DOHH2 (cell line): ENCODE data around the gene DCST2.

Experiments
- H3F3A ChIP-seq: fragments of 200-600 bp; sonication (generic), shearing (Covaris generic); 2 replicates; pipeline ENCODE4 v1.6.0; 2016; ENCODE audit warnings: antibody characterized with exemption, mild to moderate bottlenecking; ENCODE audit not compliant: control insufficient read depth, insufficient read depth
- H3K27ac ChIP-seq: fragments of 200-600 bp; sonication (generic); 2 replicates; pipeline ENCODE4 v1.5.1; 2014; ENCODE audit warnings: low read depth, mild to moderate bottlenecking, low read length, moderate library complexity
- H3K27me3 ChIP-seq: fragments of 200-600 bp; sonication (generic); 2 replicates; pipeline ENCODE4 v1.6.1; 2014; ENCODE audit warnings: mild to moderate bottlenecking, low read length, mixed read lengths; ENCODE audit not compliant: control insufficient read depth
- H3K36me3 ChIP-seq: fragments of 200-600 bp; sonication (generic); 2 replicates; pipeline ENCODE4 v1.6.1; 2014; ENCODE audit warnings: mild to moderate bottlenecking, low read length, moderate library complexity, mixed read lengths; ENCODE audit not compliant: control insufficient read depth
- H3K4me1 ChIP-seq: fragments of 200-600 bp; sonication (generic); 2 replicates; pipeline ENCODE4 v1.6.1; 2014; ENCODE audit warnings: mild to moderate bottlenecking, low read length, mixed read lengths; ENCODE audit not compliant: control insufficient read depth
- H3K4me2 ChIP-seq: fragments of 200-600 bp; sonication (generic); 2 replicates; pipeline ENCODE4 v1.6.0; 2014; ENCODE audit warnings: mild to moderate bottlenecking, low read length, moderate library complexity
- H3K4me3 ChIP-seq: fragments of 200-600 bp; sonication (generic); 2 replicates; pipeline ENCODE4 v1.5.1; 2014; ENCODE audit warnings: mild to moderate bottlenecking, low read length, mixed read lengths
- H3K79me2 ChIP-seq: fragments of 200-600 bp; sonication (generic); 2 replicates; pipeline ENCODE4 v1.6.1; 2014; ENCODE audit warnings: mild to moderate bottlenecking, low read length, mixed read lengths; ENCODE audit not compliant: control insufficient read depth
- H3K9me2 ChIP-seq: fragments of 200-600 bp; sonication (generic); replicated peaks from 2 replicates; pipeline ENCODE4 v1.6.1; 2014; ENCODE audit warnings: mild to moderate bottlenecking, low read length, mixed read lengths; ENCODE audit not compliant: control insufficient read depth
- H3K9me3 ChIP-seq: fragments of 200-600 bp; sonication (generic); 2 replicates; pipeline ENCODE4 v1.6.1; 2014; ENCODE audit warnings: antibody characterized with exemption, low read length, mixed read lengths; ENCODE audit not compliant: control insufficient read depth, insufficient read depth
- H4K20me1 ChIP-seq: fragments of 200-600 bp; sonication (generic); 2 replicates; pipeline ENCODE4 v1.6.0; 2014; ENCODE audit warnings: low read depth, mild to moderate bottlenecking, antibody characterized with exemption, low read length, moderate library complexity; ENCODE audit not compliant: control insufficient read depth, insufficient read depth
- CTCF ChIP-seq: fragments of 200-600 bp; sonication (generic); IDR thresholded peaks from one replicate; pipeline ENCODE4 v1.5.1; 2014; ENCODE audit warnings: antibody characterized with exemption, mild to moderate bottlenecking, low read depth, low read length; ENCODE audit not compliant: poor library complexity, severe bottlenecking
- EZH2phosphoT487 ChIP-seq: fragments of 200-600 bp; sonication (generic); IDR thresholded peaks from 2 replicates; pipeline ENCODE4 v1.6.1; 2017; ENCODE audit warnings: borderline replicate concordance, mild to moderate bottlenecking, antibody characterized with exemption, low read length, moderate library complexity, mixed read lengths

The DCST2 gene

GRCh38 chr1:154974102-154974807 is 59.3 kb downstream of the DCST2 start, which contains the start of gene CKS1B:
Gene CKS1B, plus strand, starts transcription at chr1:154974681. Its CDS starts 65 bp downstream, at chr1:154974746.
- TF ChIP-seq EZH2phosphoT487 (no peak), CTCF (no peak)
- Histone ChIP-seq H3K4me3 (peak within 1 kb of the TSS; percentile 95), H3K4me1 (peaks cover 54% of the 10 kb centered on the region), H4K20me1 (peaks cover 14% of the 10 kb centered on the region; the same call in 1 of the 2 replicates), H3K27me3 (no peaks in the 10 kb centered on the region), H3K27ac (peak within 1 kb of the TSS; percentile 82), H3K36me3 (peaks cover 59% of the 10 kb centered on the region), H3F3A (peaks cover 17% of the 10 kb centered on the region), H3K9me3 (no peaks in the 10 kb centered on the region), H3K4me2 (peak within 1 kb of the TSS; percentile 83), H3K79me2 (peaks cover 89% of the 10 kb centered on the region), H3K9me2 (no peaks in the 10 kb centered on the region)

GRCh38 chr1:154973344-154974101 is 60.1 kb downstream of the DCST2 start:
- Histone ChIP-seq H3K4me3 (peak overlapping the region; percentile 95), H3K79me2 (peaks cover 88% of the 10 kb centered on the region), H3K27me3 (no peaks in the 10 kb centered on the region), H3K4me2 (peak overlapping the region; percentile 70), H3K36me3 (peaks cover 61% of the 10 kb centered on the region), H4K20me1 (peaks cover 14% of the 10 kb centered on the region; the same call in 1 of the 2 replicates), H3K9me3 (no peaks in the 10 kb centered on the region), H3F3A (peaks cover 15% of the 10 kb centered on the region), H3K9me2 (no peaks in the 10 kb centered on the region), H3K4me1 (peaks cover 54% of the 10 kb centered on the region), H3K27ac (peak overlapping the region; percentile 82)
- TF ChIP-seq EZH2phosphoT487 (no peak), CTCF (peak; percentile 36)

- Histone ChIP-seq H3K4me3 (peak overlapping the region; percentile 95), H3K4me1 (peaks cover 48% of the 10 kb centered on the region), H3K9me3 (no peaks in the 10 kb centered on the region), H3K27ac (no peak overlapping the region), H3F3A (peaks cover 8% of the 10 kb centered on the region), H4K20me1 (peaks cover 14% of the 10 kb centered on the region; the same call in 1 of the 2 replicates), H3K79me2 (peaks cover 80% of the 10 kb centered on the region), H3K9me2 (no peaks in the 10 kb centered on the region), H3K27me3 (no peaks in the 10 kb centered on the region), H3K4me2 (peak overlapping the region; percentile 70), H3K36me3 (peaks cover 61% of the 10 kb centered on the region)
- TF ChIP-seq CTCF (no peak), EZH2phosphoT487 (no peak)
Measured at GRCh38 chr1:154972517-154973343, 60.9 kb downstream of the DCST2 start.
